K562 (cell line): ENCODE results near the gene STIL. TPM values are rescaled to one million over a fixed set of nuclear protein-coding genes. Genes with fewer than 3 reads are reported as not detected.

Experiments used
- ARHGAP35 ChIP-seq: fragments of 450-650 bp; IDR thresholded peaks from 2 replicates; pipeline ENCODE4 v1.6.1; 2018; ENCODE audit not compliant: partially characterized antibody
- CHD4 ChIP-seq: fragments of 200-600 bp; sonication (generic); IDR thresholded peaks from 3 replicates; pipeline ENCODE4 v1.6.1; 2012; ENCODE audit warnings: low read depth, mild to moderate bottlenecking, mixed read lengths, low read length, inconsistent platforms; ENCODE audit not compliant: insufficient read depth, insufficient replicate concordance, poor library complexity, severe bottlenecking
- DACH1 ChIP-seq: fragments of 450-650 bp; IDR thresholded peaks from 2 replicates; pipeline ENCODE4 v1.6.1; 2018; ENCODE audit not compliant: partially characterized antibody
- FOXA1 ChIP-seq: fragments of 450-650 bp; IDR thresholded peaks from 2 replicates; pipeline ENCODE4 v1.6.1; 2016; ENCODE audit warnings: mild to moderate bottlenecking, borderline replicate concordance
- HDAC1 ChIP-seq, 2 experiments: fragments of 450-650 bp; IDR thresholded peaks; 2 replicates each; pipeline ENCODE4 v1.6.1; 2016 to 2017; ENCODE audit warnings: inconsistent platforms in 1 of 2, mild to moderate bottlenecking in 1 of 2, moderate library complexity in 1 of 2
- HMBOX1 ChIP-seq: sonication (generic); IDR thresholded peaks from 2 replicates; pipeline ENCODE4 v1.6.1; 2016
- RBM34 ChIP-seq: fragments of 200-400 bp; formaldehyde crosslinking; IDR thresholded peaks from 2 replicates; pipeline ENCODE4 v1.6.1; 2018; ENCODE audit warnings: low read length, borderline replicate concordance; ENCODE audit not compliant: insufficient read depth
- SMARCA5 ChIP-seq: fragments of 450-650 bp; IDR thresholded peaks from 2 replicates; pipeline ENCODE4 v1.6.1; 2016
- ZBTB12 ChIP-seq: fragments of 250-450 bp; sonication (Bioruptor Pico); IDR thresholded peaks from 2 replicates; pipeline ENCODE4 v1.4.0; 2020
- polyA plus RNA-seq, 8 experiments: library from polyadenylated mRNA; depleted of rRNA in 4 of 8; stranded (reverse) in 5 of 8; unstranded in 3 of 8; fragments of >200 nt; fragmentation: Nextera tagmentation in 2 of 8; fragmentation: Illumina TruSeq in 1 of 8; extraction: Ambion mirVana in 2 of 8; extraction: Trizol in 1 of 8; gene quantifications; 2 replicates each; pipeline versions ENCODE4 v1.2.1 to v1.2.3, GENCODE V29; 2011 to 2014; ENCODE audit warnings: inconsistent platforms in 1 of 8, missing spikeins in 1 of 8
- total RNA-seq, 7 experiments: library from RNA; depleted of rRNA in 6 of 7; stranded (reverse); fragments of >200 nt in 6 of 7; fragmentation: Illumina TruSeq in 2 of 7; extraction: Trizol in 2 of 7; gene quantifications; 2 replicates each; pipeline versions ENCODE4 v1.2.1 to v1.2.3, GENCODE V29; 2011 to 2021; ENCODE audit warnings: low replicate concordance in 1 of 7

The STIL gene
- total and polyA plus RNA-seq, 9 of the 15 experiments (the other 6 are each of a cell fraction or from before 2014, with no cell fraction given): 10.5 to 77.4 (median 39.6) TPM

GRCh38 chr1:47233186-47233585 is 80.8 kb downstream of the STIL start (continued):
- TF ChIP-seq FOXA1 (no peak), ZBTB12 (CRISPR knock-in tag) (peak; percentile 10; the same call in 1 of the 2 replicates), ARHGAP35 (peak; percentile 33), HDAC1 (IDR thresholded peaks at IDR 0.05) (peak in 1 of 2 experiments; percentile 46; a peak in 1 of 4 replicates), HMBOX1 (0 out of 2 replicates have a peak, but pooled peaks have one; percentile 25), SMARCA5 (peak; percentile 43; the same call in 1 of the 2 replicates), CHD4 (peak; percentile 61), DACH1 (no peak), RBM34 (no peak)
- TF ChIP-seq, all 486 proteins: peak for 23
